ENCODE measurements around the gene PNMA6E.

Gene PNMA6E

GRCh38 chrX:153433161-153433680, 32.1 kb upstream of the PNMA6E start:
- no peak for TF ChIP-seq L3MBTL2 (conservative IDR thresholded peaks at IDR 0.05)
- no peak for TF ChIP-seq CTBP1 (IDR thresholded peaks at IDR 0.05; ENCODE audit: borderline replicate concordance)
- no peak for TF ChIP-seq HDGF (IDR thresholded peaks at IDR 0.05; ENCODE audit: borderline replicate concordance)
- TF ChIP-seq FOXK2 (IDR thresholded peaks at IDR 0.05): no peak
- TF ChIP-seq SP1 (IDR thresholded peaks at IDR 0.05): no peak
- TF ChIP-seq BHLHE40 (IDR thresholded peaks at IDR 0.05; ENCODE audit: borderline replicate concordance): no peak
- TF ChIP-seq ZNF384 (IDR thresholded peaks at IDR 0.05): no peak
- TF ChIP-seq ELF4 (IDR thresholded peaks at IDR 0.05): no peak
- TF ChIP-seq NFRKB (IDR thresholded peaks at IDR 0.05): no peak
- no peak for TF ChIP-seq SUZ12 (IDR thresholded peaks at IDR 0.05)
- TF ChIP-seq FOXA1 (IDR thresholded peaks at IDR 0.05): no peak
- no peak for TF ChIP-seq ARNT (IDR thresholded peaks at IDR 0.05)
- TF ChIP-seq LEF1 (IDR thresholded peaks at IDR 0.05; ENCODE audit: borderline replicate concordance): no peak
- TF ChIP-seq, protein P1, sequence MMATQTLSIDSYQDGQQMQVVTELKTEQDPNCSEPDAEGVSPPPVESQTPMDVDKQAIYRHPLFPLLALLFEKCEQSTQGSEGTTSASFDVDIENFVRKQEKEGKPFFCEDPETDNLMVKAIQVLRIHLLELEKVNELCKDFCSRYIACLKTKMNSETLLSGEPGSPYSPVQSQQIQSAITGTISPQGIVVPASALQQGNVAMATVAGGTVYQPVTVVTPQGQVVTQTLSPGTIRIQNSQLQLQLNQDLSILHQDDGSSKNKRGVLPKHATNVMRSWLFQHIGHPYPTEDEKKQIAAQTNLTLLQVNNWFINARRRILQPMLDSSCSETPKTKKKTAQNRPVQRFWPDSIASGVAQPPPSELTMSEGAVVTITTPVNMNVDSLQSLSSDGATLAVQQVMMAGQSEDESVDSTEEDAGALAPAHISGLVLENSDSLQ (IDR thresholded peaks at IDR 0.05): no peak
- TF ChIP-seq TARDBP (IDR thresholded peaks at IDR 0.05): no peak
- no peak for TF ChIP-seq FOXM1 (IDR thresholded peaks at IDR 0.05; ENCODE audit: borderline replicate concordance)
- ChIA-PET POLR2A (no interaction called here), CTCF (interaction anchor here (0.8 kb wide), 1 partner anchor 19 kb away, joined by 3 read pairs; no protein-coding TSS in a partner anchor)
- no peak for DNase-seq (ENCODE audit: extremely low spot score)

- CTCF ChIA-PET: no interaction called here
- POLR2A ChIA-PET: no interaction called here
- TF ChIP-seq BHLHE40 (IDR thresholded peaks at IDR 0.05; ENCODE audit: borderline replicate concordance): no peak
- TF ChIP-seq ARNT (IDR thresholded peaks at IDR 0.05): no peak
- TF ChIP-seq HDGF (IDR thresholded peaks at IDR 0.05; ENCODE audit: borderline replicate concordance): no peak
- no peak for TF ChIP-seq CTBP1 (IDR thresholded peaks at IDR 0.05; ENCODE audit: borderline replicate concordance)
- TF ChIP-seq ZNF384 (IDR thresholded peaks at IDR 0.05): no peak
- TF ChIP-seq FOXA1 (IDR thresholded peaks at IDR 0.05): no peak
- TF ChIP-seq ELF4 (IDR thresholded peaks at IDR 0.05): no peak
- TF ChIP-seq TARDBP (IDR thresholded peaks at IDR 0.05): no peak
- TF ChIP-seq, protein P1 (IDR thresholded peaks at IDR 0.05): no peak
- no peak for TF ChIP-seq NFRKB (IDR thresholded peaks at IDR 0.05)
- TF ChIP-seq LEF1 (IDR thresholded peaks at IDR 0.05; ENCODE audit: borderline replicate concordance): no peak
- no peak for TF ChIP-seq L3MBTL2 (conservative IDR thresholded peaks at IDR 0.05)
- TF ChIP-seq FOXM1 (IDR thresholded peaks at IDR 0.05; ENCODE audit: borderline replicate concordance): no peak
- TF ChIP-seq FOXK2 (IDR thresholded peaks at IDR 0.05): no peak
- no peak for TF ChIP-seq SP1 (IDR thresholded peaks at IDR 0.05)
- no peak for TF ChIP-seq SUZ12 (IDR thresholded peaks at IDR 0.05)
- DNase-seq (ENCODE audit: extremely low spot score): no peak
Measured at GRCh38 chrX:153430796-153431195, 29.6 kb upstream of the PNMA6E start.

DNA sequence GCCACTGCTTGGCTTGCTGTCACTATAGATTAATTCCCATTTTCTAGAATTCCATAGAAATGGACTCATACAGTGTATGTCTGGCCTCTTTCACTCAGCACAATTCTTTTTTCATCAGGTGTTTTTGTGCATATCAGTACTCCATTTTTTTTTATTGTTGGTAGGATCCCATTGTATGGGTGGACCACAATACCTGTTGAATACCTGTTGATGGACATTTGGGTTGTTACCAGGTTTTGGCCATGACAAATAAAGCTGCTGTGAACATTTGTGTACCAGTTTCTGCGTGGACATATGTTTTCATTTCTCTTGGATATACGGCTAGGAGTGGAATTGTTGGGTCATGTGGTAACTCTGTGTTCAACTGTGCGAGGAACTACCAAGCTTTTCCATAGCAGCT, 25.1 kb upstream of the PNMA6E start:
- ChIA-PET POLR2A (no interaction called here), CTCF (no interaction called here)
- TF ChIP-seq SUZ12 (IDR thresholded peaks at IDR 0.05) (no peak), BHLHE40 (IDR thresholded peaks at IDR 0.05; ENCODE audit: borderline replicate concordance) (no peak), TARDBP (IDR thresholded peaks at IDR 0.05) (no peak), ELF4 (IDR thresholded peaks at IDR 0.05) (no peak), SP1 (IDR thresholded peaks at IDR 0.05) (no peak), NFRKB (IDR thresholded peaks at IDR 0.05) (no peak), ZNF384 (IDR thresholded peaks at IDR 0.05) (no peak), FOXM1 (IDR thresholded peaks at IDR 0.05; ENCODE audit: borderline replicate concordance) (no peak), HDGF (IDR thresholded peaks at IDR 0.05; ENCODE audit: borderline replicate concordance) (no peak), CTBP1 (IDR thresholded peaks at IDR 0.05; ENCODE audit: borderline replicate concordance) (no peak)
- DNase-seq (ENCODE audit: extremely low spot score): no peak

- CTCF ChIA-PET: interaction anchor here (1.9 kb wide), 1 partner anchor 15 kb away, joined by 4 read pairs; no protein-coding TSS in a partner anchor
- DNase-seq (ENCODE audit: extremely low spot score): no peak
- TF ChIP-seq TARDBP (IDR thresholded peaks at IDR 0.05): no peak
- POLR2A ChIA-PET: no interaction called here
Measured at GRCh38 chrX:153423652-153424051, 22.5 kb upstream of the PNMA6E start.

GRCh38 chrX:153421856-153422255, 20.7 kb upstream of the PNMA6E start:
- CTCF ChIA-PET: no interaction called here
- no peak for DNase-seq (ENCODE audit: extremely low spot score)
- POLR2A ChIA-PET: no interaction called here
- TF ChIP-seq SUZ12 (IDR thresholded peaks at IDR 0.05) (no peak), CTBP1 (IDR thresholded peaks at IDR 0.05; ENCODE audit: borderline replicate concordance) (no peak), LEF1 (IDR thresholded peaks at IDR 0.05; ENCODE audit: borderline replicate concordance) (no peak), SP1 (IDR thresholded peaks at IDR 0.05) (no peak), ELF4 (IDR thresholded peaks at IDR 0.05) (no peak), BHLHE40 (IDR thresholded peaks at IDR 0.05; ENCODE audit: borderline replicate concordance) (no peak), FOXM1 (IDR thresholded peaks at IDR 0.05; ENCODE audit: borderline replicate concordance) (no peak), HDGF (IDR thresholded peaks at IDR 0.05; ENCODE audit: borderline replicate concordance) (no peak)

GRCh38 chrX:153420851-153421599, 19.9 kb upstream of the PNMA6E start:
- CTCF ChIA-PET: no interaction called here
- POLR2A ChIA-PET: no interaction called here
- no peak for DNase-seq (ENCODE audit: extremely low spot score)
- TF ChIP-seq BHLHE40 (IDR thresholded peaks at IDR 0.05; ENCODE audit: borderline replicate concordance): no peak
- no peak for TF ChIP-seq L3MBTL2 (conservative IDR thresholded peaks at IDR 0.05)
- TF ChIP-seq HDGF (IDR thresholded peaks at IDR 0.05; ENCODE audit: borderline replicate concordance): no peak
- no peak for TF ChIP-seq SP1 (IDR thresholded peaks at IDR 0.05)

- no peak for DNase-seq (ENCODE audit: extremely low spot score)
- TF ChIP-seq LEF1 (IDR thresholded peaks at IDR 0.05; ENCODE audit: borderline replicate concordance) (no peak), HDGF (IDR thresholded peaks at IDR 0.05; ENCODE audit: borderline replicate concordance) (no peak), ZNF384 (IDR thresholded peaks at IDR 0.05) (no peak), FOXK2 (IDR thresholded peaks at IDR 0.05) (no peak), ARNT (IDR thresholded peaks at IDR 0.05) (no peak), BHLHE40 (IDR thresholded peaks at IDR 0.05; ENCODE audit: borderline replicate concordance) (no peak), L3MBTL2 (conservative IDR thresholded peaks at IDR 0.05) (no peak), ELF4 (IDR thresholded peaks at IDR 0.05) (no peak)
- ChIA-PET POLR2A (no interaction called here), CTCF (no interaction called here)
Measured at GRCh38 chrX:153417637-153418036, 16.5 kb upstream of the PNMA6E start.
